ENCODE data around the gene PVALB. TPM values are rescaled to one million over a fixed set of nuclear protein-coding genes. Genes with fewer than 3 reads are reported as not detected.
A peak's percentile ranks its signal among the peaks of the same experiment; 100 is the strongest.

Gene PVALB
- total RNA-seq, 1 donor: not detected

- peaks cover 3% of the 10 kb centered on the region for H4K20me1 ChIP-seq (ENCODE audit: insufficient read depth, low read length)
- no peaks in the 10 kb centered on the region for H3K36me3 ChIP-seq (ENCODE audit: insufficient read depth, low read length)
- DNase-seq (ENCODE audit: insufficient read length, low spot score, missing footprints): no peak
- H3K9me3 ChIP-seq (ENCODE audit: low read depth, low read length): no peaks in the 10 kb centered on the region
- H3K79me2 ChIP-seq (ENCODE audit: insufficient read depth, low read length): peaks cover 7% of the 10 kb centered on the region
- peak overlapping the region; percentile 79 for H3K4me3 ChIP-seq (ENCODE audit: insufficient read depth, low read length)
- TF ChIP-seq CTCF (IDR thresholded peaks at IDR 0.05; ENCODE audit: extremely low read depth, low read depth, low read length): no peak
- peak overlapping the region; percentile 82 for H3K4me2 ChIP-seq (ENCODE audit: insufficient read depth, low read length)
- H3K27me3 ChIP-seq (ENCODE audit: insufficient read depth, low read length): no peaks in the 10 kb centered on the region
- peak overlapping the region; percentile 68 for H2AFZ ChIP-seq (ENCODE audit: low read length)
- H3K27ac ChIP-seq (ENCODE audit: low read depth, low read length): peak overlapping the region; percentile 32
- H3K4me1 ChIP-seq (ENCODE audit: insufficient read depth, low read length): peaks cover 13% of the 10 kb centered on the region
Observed at GRCh38 chr22:36775586-36775963, 41.3 kb downstream of the PVALB start.

DNA sequence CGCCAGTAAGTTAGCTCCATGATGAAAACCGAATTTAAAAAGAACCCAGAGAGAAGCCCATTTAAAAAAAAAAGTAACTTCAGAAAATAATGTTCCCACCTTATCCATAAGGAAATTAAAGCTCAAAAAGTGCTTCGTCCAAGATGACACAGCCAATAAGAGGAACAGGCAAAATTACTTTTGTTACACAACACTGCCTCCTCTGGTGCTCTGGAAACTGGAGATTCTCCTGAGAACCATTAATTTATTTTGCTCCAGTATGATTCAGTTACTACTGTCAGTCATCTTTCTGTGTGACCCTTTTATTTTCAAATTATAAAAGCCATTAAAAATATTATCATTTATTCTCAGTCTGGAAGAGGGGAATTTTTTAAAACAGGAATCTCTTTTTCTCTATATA is 42.9 kb downstream of the PVALB start:
- peaks cover 13% of the 10 kb centered on the region for H3K4me1 ChIP-seq (ENCODE audit: insufficient read depth, low read length)
- no peaks in the 10 kb centered on the region for H3K36me3 ChIP-seq (ENCODE audit: insufficient read depth, low read length)
- H3K27me3 ChIP-seq (ENCODE audit: insufficient read depth, low read length): no peaks in the 10 kb centered on the region
- H3K79me2 ChIP-seq (ENCODE audit: insufficient read depth, low read length): peaks cover 7% of the 10 kb centered on the region
- H3K9me3 ChIP-seq (ENCODE audit: low read depth, low read length): no peaks in the 10 kb centered on the region
- H2AFZ ChIP-seq (ENCODE audit: low read length): no peak overlapping the region
- H3K27ac ChIP-seq (ENCODE audit: low read depth, low read length): no peak overlapping the region
- peak; percentile 90 for DNase-seq (ENCODE audit: insufficient read length, low spot score, missing footprints)
- no peak overlapping the region for H3K4me3 ChIP-seq (ENCODE audit: insufficient read depth, low read length)
- no peak overlapping the region for H3K4me2 ChIP-seq (ENCODE audit: insufficient read depth, low read length)
- peaks cover 3% of the 10 kb centered on the region for H4K20me1 ChIP-seq (ENCODE audit: insufficient read depth, low read length)
- TF ChIP-seq CTCF (IDR thresholded peaks at IDR 0.05; ENCODE audit: extremely low read depth, low read depth, low read length): peak; percentile 62

DNA sequence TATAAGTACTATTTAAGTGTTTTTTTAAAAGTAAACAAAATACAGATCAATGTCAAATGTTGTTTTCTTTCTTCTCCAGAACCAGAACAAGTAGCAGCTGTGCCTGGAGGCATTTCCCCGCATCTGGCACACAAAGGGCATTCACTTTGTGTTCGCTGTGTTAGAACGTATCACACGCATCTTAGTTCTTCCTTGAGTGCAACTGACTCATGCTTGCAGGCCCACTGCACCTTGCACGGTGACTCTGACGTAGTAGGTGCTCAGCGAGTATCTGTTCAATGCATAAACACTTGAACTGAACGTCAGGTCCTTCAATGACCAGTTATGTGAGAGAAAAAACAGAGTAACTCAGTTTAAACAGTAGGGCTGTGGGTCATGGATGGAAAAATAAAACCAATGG is 44.4 kb downstream of the PVALB start:
- Histone ChIP-seq H3K9me3 (ENCODE audit: low read depth, low read length) (no peaks in the 10 kb centered on the region), H4K20me1 (ENCODE audit: insufficient read depth, low read length) (peaks cover 3% of the 10 kb centered on the region), H3K4me3 (ENCODE audit: insufficient read depth, low read length) (no peak overlapping the region), H2AFZ (ENCODE audit: low read length) (no peak overlapping the region), H3K4me2 (ENCODE audit: insufficient read depth, low read length) (no peak overlapping the region), H3K36me3 (ENCODE audit: insufficient read depth, low read length) (peaks cover under 1% of the 10 kb centered on the region), H3K27me3 (ENCODE audit: insufficient read depth, low read length) (no peaks in the 10 kb centered on the region), H3K27ac (ENCODE audit: low read depth, low read length) (no peak overlapping the region), H3K4me1 (ENCODE audit: insufficient read depth, low read length) (peaks cover 13% of the 10 kb centered on the region), H3K79me2 (ENCODE audit: insufficient read depth, low read length) (peaks cover 7% of the 10 kb centered on the region)
- TF ChIP-seq CTCF (IDR thresholded peaks at IDR 0.05; ENCODE audit: extremely low read depth, low read depth, low read length): no peak
- peak; percentile 32 for DNase-seq (ENCODE audit: insufficient read length, low spot score, missing footprints)

DNA sequence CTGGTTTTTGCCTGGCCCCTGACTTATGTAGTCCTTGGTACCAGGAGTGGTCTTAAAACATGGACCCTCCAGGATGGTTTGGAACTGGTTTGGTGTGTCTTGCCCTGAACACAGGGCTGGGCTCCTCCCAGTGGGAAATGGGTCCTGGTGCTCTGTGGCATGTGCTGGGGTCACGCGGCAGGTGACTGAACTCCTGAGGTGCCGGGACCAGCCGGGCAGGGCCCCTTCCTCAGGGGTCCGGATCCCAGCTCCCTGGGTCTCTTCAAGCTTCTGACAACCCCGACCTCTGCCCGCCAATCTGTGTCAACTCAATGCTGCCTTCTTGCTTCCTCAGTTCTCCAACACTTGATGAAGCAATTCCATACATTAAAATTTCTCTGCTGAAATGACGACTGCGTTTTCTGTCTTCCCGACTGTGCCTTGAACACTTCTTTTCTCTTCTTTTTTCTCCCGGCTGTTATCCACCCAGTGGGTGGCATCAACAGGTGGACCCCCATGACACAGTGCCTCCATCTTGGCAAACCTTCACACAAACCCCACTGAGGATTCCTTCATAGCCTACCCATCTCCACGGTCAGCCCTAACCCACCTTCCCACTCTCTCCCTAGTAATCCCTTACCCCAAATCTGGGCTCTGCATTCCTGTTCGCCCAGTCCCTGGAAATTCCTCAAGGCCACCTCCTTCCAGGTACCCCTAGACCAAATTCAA is 45.3 kb downstream of the PVALB start:
- no peak for DNase-seq (ENCODE audit: insufficient read length, low spot score, missing footprints)
- no peaks in the 10 kb centered on the region for H3K9me3 ChIP-seq (ENCODE audit: low read depth, low read length)
- no peak overlapping the region for H3K4me2 ChIP-seq (ENCODE audit: insufficient read depth, low read length)
- no peak for TF ChIP-seq CTCF (IDR thresholded peaks at IDR 0.05; ENCODE audit: extremely low read depth, low read depth, low read length)
- no peak overlapping the region for H3K4me3 ChIP-seq (ENCODE audit: insufficient read depth, low read length)
- peaks cover 5% of the 10 kb centered on the region for H3K36me3 ChIP-seq (ENCODE audit: insufficient read depth, low read length)
- H3K4me1 ChIP-seq (ENCODE audit: insufficient read depth, low read length): peaks cover 8% of the 10 kb centered on the region
- no peak overlapping the region for H3K27ac ChIP-seq (ENCODE audit: low read depth, low read length)
- peaks cover 3% of the 10 kb centered on the region for H4K20me1 ChIP-seq (ENCODE audit: insufficient read depth, low read length)
- H3K79me2 ChIP-seq (ENCODE audit: insufficient read depth, low read length): peaks cover 7% of the 10 kb centered on the region
- H2AFZ ChIP-seq (ENCODE audit: low read length): no peak overlapping the region
- no peaks in the 10 kb centered on the region for H3K27me3 ChIP-seq (ENCODE audit: insufficient read depth, low read length)

Measured in osteoblast (primary cell).